Upper lobe of left lung (tissue), 4 donors: Measurements from ENCODE around the gene GNA12.

ENCODE experiments used
- EP300 ChIP-seq, 4 donors: sonication (generic); formaldehyde crosslinking; IDR thresholded peaks; one replicate each; pipeline ENCODE4 v1.5.1; 2017; ENCODE audit warnings: antibody characterized with exemption in 4 of 4, control low read depth in 2 of 4
- POLR2A ChIP-seq, 4 donors: fragments of 450-650 bp; IDR thresholded peaks; one replicate each; pipeline ENCODE4 v1.5.1; 2016 to 2017; ENCODE audit warnings: antibody characterized with exemption in 4 of 4, mild to moderate bottlenecking in 2 of 4
- POLR2AphosphoS5 ChIP-seq, 2 donors: sonication (generic); formaldehyde crosslinking; IDR thresholded peaks; one replicate each; pipeline ENCODE4 v1.5.1; 2017; ENCODE audit warnings: antibody characterized with exemption in 2 of 2
- TF ChIP-seq, protein P1 (sequence below), 6 experiments: fragments of 450-650 bp in 4 of 6; fragments of 200-600 bp in 2 of 6; sonication (generic) in 2 of 6; IDR thresholded peaks; one replicate each; pipeline ENCODE4 v1.5.1; 2016 to 2019; ENCODE audit warnings: antibody characterized with exemption in 6 of 6

- TF ChIP-seq, protein P1, sequence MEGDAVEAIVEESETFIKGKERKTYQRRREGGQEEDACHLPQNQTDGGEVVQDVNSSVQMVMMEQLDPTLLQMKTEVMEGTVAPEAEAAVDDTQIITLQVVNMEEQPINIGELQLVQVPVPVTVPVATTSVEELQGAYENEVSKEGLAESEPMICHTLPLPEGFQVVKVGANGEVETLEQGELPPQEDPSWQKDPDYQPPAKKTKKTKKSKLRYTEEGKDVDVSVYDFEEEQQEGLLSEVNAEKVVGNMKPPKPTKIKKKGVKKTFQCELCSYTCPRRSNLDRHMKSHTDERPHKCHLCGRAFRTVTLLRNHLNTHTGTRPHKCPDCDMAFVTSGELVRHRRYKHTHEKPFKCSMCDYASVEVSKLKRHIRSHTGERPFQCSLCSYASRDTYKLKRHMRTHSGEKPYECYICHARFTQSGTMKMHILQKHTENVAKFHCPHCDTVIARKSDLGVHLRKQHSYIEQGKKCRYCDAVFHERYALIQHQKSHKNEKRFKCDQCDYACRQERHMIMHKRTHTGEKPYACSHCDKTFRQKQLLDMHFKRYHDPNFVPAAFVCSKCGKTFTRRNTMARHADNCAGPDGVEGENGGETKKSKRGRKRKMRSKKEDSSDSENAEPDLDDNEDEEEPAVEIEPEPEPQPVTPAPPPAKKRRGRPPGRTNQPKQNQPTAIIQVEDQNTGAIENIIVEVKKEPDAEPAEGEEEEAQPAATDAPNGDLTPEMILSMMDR (IDR thresholded peaks at IDR 0.05), result no peak
- TF ChIP-seq POLR2A (IDR thresholded peaks at IDR 0.05) (no peak), POLR2AphosphoS5 (IDR thresholded peaks at IDR 0.05) (no peak), EP300 (IDR thresholded peaks at IDR 0.05) (no peak)
Observed at GRCh38 chr7:2708547-2709310, 135.4 kb downstream of the GNA12 start.
